Left cardiac atrium (tissue), 4 donors: ENCODE measurements around the gene TNFSF9. TPM values are rescaled to one million over a fixed set of nuclear protein-coding genes. Genes with fewer than 3 reads are reported as not detected.
"Not testable (repeated sequence)": the region's sequence is repeated elsewhere in the genome, so short reads cannot be mapped to it uniquely, and the experiment has no call there.

Experiments
- ATAC-seq, 2 donors: fragments of 200-7000 bp; cut with Tn5 transposase; one replicate each; pipeline ENCODE4 v1.9.1; 2020; ENCODE audit warnings: mild to moderate bottlenecking in 2 of 2, moderate library complexity in 2 of 2
- DNase-seq: peaks from one replicate; pipeline ENCODE4 v3.0.0-alpha.2; 2020
- intact Hi-C, 2 donors: fragments of 100-400 bp; cut with DNase I; formaldehyde crosslinking; loops; one replicate each; pipeline versions ENCODE4 v1.14.1 to v1.15.1; 2022 to 2023
- total RNA-seq, 2 donors: library from RNA; stranded (reverse); fragmentation: NEBNext Ultra II Directional; extraction: Animal tissue kit (Norgen Biotek cat#: 25700); gene quantifications; one replicate each; pipeline ENCODE4 v1.2.1, GENCODE V29; 2021
- donor health status: DM: no; HTN: yes; CAD: no.
- donor health status: DM: no; HTN: yes; CAD: no; lungs with severe emphysema.
- donor health status: DM: yes; HTN: yes; CAD: no.
- donor health status: Dilated cardiomyopathy.

The TNFSF9 gene
- total RNA-seq, 2 donors from 2014 or later = 0.29 to 0.71 TPM

GRCh38 chr19:6501740-6502648 lies 28.8 kb upstream of the TNFSF9 start, which contains the start of gene TUBB4A:
Gene TUBB4A, minus strand, starts transcription at chr19:6502309. Its CDS starts 97 bp downstream, at chr19:6502212.
- intact Hi-C loops = no loop called here
- DNase-seq = no peak
- ATAC-seq = peak; percentile 27 to 64

GRCh38 chr19:6503407-6504201 lies 27.2 kb upstream of the TNFSF9 start:
- intact Hi-C loops = no loop called here
- ATAC-seq (no peak), DNase-seq (no peak)

GRCh38 chr19:6508028-6508771 lies 22.6 kb upstream of the TNFSF9 start:
- ATAC-seq, DNase-seq, intact Hi-C loops: not testable (repeated sequence)

- ATAC-seq (peak in 1 of 2 donors; percentile 34), DNase-seq (no peak)
- intact Hi-C loops = no loop called here
These were observed 21.5 kb upstream of the TNFSF9 start for GRCh38 chr19:6509118-6509971.

GRCh38 chr19:6510618-6511017 lies 20.2 kb upstream of the TNFSF9 start:
- intact Hi-C loops = no loop called here
- DNase-seq (no peak), ATAC-seq (no peak)

- ATAC-seq = no peak
- no peak for DNase-seq
- intact Hi-C loops = no loop called here
These were observed 16.7 kb upstream of the TNFSF9 start for GRCh38 chr19:6514089-6514488.

GRCh38 chr19:6514926-6515544 lies 15.8 kb upstream of the TNFSF9 start:
- DNase-seq = no peak
- intact Hi-C loops = loop anchor here (5.0 kb wide), 2 partner anchors 117 to 222 kb away; partner anchors contain the start of genes GPR108 (in 1 of the 2) and TRIP10 (in 1 of the 2)
- no peak for ATAC-seq

GRCh38 chr19:6516018-6516658 lies 14.7 kb upstream of the TNFSF9 start:
- ATAC-seq (peak; percentile 88 to 94), DNase-seq (peak; percentile 95)
- intact Hi-C loops = loop anchor here (2.0 to 5.0 kb wide), 4 partner anchors 116 to 347 kb away; partner anchors contain the start of genes GPR108 (in 1 of the 2) and TRIP10 (in 1 of the 2)

GRCh38 chr19:6516659-6517291 lies 14.1 kb upstream of the TNFSF9 start:
- intact Hi-C loops = loop anchor here (2.0 to 5.0 kb wide), 4 partner anchors 116 to 346 kb away; partner anchors contain the start of genes GPR108 (in 1 of the 2) and TRIP10 (in 1 of the 2)
- ATAC-seq = peak; percentile 93 to 95

GRCh38 chr19:6518145-6518911 lies 12.5 kb upstream of the TNFSF9 start:
- ATAC-seq (no peak), DNase-seq (no peak)
- intact Hi-C loops = loop anchor here (5.0 kb wide), 2 partner anchors 114 to 219 kb away; partner anchors contain the start of genes GPR108 (in 1 of the 2) and TRIP10 (in 1 of the 2)

More at GRCh38 chr19:6516659-6517291, 14.1 kb upstream of the TNFSF9 start:
- peak; percentile 93 for DNase-seq

- intact Hi-C loops = loop anchor here (5.0 kb wide), 2 partner anchors 113 to 218 kb away; partner anchors contain the start of genes GPR108 (in 1 of the 2) and TRIP10 (in 1 of the 2)
- ATAC-seq (no peak), DNase-seq (no peak)
These were observed 11.5 kb upstream of the TNFSF9 start for GRCh38 chr19:6519289-6519688.

GRCh38 chr19:6521718-6522646 lies 8.8 kb upstream of the TNFSF9 start:
- no peak for ATAC-seq
- intact Hi-C loops = no loop called here
- DNase-seq = no peak

GRCh38 chr19:6522712-6523111 lies 8.1 kb upstream of the TNFSF9 start:
- intact Hi-C loops = no loop called here
- ATAC-seq (no peak), DNase-seq (no peak)

GRCh38 chr19:6524311-6524710 lies 6.5 kb upstream of the TNFSF9 start:
- ATAC-seq (no peak), DNase-seq (no peak)
- intact Hi-C loops = no loop called here
